ENCODE results near the gene ZNF710.

Gene ZNF710

DNA sequence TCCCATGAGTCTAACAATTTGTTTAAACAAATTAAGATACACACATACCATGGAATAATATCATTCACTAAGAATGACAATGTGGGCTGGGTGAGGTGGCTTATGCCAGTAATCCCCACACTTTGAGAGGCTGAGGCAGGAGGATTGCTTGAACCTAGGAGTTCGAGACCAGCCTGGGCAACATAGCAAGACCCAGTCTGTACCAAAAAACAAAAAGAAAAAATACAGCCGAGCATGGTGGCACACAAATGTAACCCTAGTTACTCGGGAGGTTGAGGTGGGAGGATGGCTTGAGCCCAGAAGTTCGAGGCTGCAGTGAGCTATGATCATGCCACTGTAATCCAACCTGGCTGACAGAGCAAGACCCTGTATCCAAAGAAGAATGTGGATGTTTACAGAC is 4.0 kb upstream of the ZNF710 start:
- no peak for DNase-seq

DNA sequence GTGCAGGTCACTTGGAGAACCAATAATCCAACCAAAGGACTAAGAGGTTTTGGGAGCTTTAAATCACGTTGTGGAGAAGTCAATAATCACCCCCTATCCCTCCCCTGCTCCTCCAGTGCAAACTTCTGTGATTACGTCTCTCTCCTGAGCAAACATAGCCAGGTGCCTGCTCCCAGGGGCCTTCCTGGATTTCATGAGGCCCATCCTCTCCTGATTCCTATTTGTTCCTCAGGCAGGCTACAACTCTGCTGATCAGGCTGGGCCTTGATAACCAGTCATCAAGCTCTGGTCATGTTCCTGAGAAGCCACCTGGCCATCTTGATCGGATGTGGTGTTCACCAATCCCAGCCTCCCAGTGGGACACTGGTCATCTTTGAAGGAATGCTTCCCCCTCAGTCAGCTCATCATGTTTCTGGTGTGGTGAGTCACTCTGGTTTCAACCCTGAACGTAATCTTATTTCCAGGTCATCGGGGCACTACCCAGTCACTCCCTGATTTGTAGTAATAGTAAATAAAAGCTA is 2.9 kb upstream of the ZNF710 start:
- DNase-seq, result no peak

DNA sequence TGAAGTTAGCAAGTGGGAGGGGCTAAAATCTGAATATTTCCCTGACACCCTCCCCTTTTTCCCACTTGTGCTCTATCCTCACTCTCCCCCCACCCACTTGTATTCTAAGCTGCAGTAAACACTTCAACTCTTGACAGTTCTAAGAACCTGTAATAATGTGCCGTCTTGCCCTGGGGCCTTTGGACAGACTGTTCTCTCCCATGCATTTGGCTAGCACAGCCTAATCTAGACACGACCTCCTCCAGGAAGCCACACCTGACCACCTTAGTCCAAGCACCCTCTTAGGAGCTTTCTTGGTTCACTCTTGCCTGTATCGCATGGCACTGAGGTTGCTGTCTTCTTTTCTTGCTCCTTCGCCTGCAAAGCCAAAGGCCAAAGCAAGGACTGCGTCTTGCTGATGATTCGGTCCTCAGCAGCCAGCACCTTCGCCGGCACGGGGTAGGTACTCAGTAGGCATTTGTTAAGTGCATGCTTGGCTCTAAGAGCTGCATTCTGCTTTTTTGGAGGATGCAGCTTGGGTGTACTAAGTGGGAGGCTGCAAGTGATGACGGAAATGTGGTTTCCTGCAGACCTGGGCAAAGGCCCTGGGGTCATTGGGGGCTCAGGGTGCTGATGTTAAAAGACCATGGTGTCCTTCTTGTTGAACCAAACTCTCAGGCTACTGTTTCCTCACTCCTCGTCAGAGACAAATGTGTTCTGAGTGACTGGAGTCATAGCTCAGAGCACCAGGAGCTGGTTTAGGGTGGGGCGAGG is 2.0 kb upstream of the ZNF710 start:
- DNase-seq, result no peak

DNA sequence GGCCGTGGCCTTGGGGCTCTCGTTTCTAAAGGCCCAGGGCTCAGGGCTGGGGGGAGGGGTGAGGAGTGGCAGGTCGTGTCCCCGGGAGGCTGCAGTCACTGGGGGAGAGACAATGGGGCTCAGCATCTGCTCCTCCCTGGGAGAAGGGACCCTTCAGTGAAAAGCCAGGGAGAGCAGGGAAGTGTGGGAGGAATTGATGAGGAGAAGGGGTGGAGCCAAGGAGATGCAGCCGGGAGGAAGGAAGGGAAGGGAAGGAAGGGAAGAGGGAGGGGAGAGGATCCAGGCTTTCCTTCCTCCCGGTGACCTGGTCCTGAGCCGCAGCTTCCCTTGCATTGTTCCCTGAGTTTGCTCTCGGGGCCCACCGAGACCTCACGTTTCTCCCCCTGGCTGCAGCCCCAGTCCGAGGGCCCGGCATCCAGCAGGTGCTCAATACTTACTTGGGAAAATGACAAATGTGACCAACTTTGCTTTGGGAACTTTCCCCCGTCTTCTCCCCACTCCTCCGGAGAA is 1.4 kb upstream of the ZNF710 start:
- DNase-seq, result no peak

DNA sequence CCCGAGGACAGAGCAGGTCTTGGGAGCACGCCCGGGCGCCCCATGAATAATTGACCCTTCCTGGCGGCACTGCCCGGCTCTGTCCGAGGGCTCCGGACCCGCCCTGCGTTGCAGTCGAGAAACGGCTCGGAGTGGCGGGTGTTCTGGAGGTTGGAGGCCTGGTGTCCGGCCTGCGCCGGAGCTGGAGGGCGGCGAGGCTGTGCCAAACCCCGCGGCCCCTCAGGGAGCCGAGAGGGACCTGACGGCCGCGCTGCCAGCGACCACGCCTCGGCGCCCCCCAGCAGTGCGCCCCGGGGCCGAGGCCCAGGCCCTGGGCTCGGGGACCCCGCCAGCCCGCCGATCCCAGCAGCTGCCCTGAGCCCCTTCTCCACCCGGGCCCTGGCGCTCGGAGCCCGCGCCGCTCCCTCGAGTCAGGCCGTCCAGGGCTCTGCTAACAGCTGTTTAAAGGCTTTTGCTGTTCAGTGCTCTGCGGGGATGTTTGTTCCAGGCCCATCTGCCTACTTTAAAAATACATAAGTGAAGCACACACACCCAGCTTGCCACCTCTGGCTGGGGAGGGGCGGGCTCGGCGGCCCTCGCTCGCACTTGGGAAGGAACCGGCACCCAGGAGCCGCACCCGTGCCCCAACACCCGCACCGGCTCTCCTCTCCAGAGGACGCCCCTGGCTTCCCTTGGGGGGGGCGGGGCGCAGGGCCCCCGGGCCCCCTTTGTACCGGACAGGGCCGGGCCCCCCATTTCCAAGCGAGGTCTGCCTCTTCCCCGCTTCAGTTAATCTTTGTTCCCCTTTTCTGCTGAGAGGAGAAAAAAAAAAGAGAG is 730 bp upstream of the ZNF710 start:
- no peak for DNase-seq

DNA sequence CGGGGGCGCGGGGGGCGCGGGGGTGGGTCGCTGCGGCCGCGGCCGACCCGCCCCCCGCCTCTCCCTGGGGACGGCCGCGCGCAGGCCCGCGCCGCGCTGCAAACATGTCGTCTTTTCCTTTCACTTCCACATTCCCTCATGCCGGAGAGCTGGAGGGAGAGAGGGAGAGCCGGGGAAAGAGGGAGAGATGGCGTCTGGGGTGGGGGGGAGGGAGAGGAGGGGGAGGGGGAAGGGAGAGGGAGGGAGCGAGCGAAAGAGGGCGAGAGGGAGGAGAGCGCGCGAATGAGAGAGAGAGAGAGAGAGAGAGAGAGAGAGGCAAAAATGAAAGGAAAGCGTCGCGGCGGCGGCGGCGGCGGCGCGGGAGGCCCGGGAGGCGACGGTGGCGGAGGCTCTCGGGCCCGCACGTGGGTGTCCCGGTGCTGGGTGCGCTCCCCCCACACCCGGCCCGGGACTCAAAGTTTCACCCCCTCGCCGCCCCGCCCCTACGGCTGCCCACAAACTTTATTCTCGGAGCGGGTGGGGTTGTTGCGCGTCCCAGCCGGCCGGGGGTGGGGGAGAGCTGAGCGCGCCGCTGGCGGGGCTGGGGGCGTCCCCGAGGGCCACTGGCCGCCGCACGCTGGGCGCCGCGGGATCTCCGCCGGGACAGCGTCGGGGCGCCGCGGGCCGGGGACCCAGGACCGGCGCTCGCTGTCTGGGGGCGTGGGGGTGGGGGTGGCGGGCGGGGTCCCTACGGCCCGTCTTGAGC is 731 bp downstream of the ZNF710 start:
- DNase-seq, result no peak

DNA sequence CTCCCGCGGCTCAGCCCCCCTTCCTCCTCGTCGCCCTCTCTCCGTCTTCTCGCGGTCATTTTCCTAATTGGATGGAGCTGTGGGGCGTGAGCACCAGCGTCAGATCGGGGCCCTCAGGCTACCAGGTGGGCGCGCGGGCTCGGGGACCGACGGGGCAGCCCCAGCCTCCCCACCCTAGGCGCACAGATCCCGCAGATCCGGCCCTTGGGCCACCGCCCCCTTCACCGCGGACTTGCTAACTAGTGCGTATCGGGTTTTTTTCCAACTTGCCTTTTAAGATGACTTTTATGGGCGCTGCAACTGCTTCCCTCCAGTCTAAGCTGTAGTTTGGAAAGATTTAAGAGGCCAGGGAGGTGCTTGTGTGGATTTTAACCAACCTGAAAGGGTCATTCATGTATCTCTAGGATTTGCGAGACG is 1.3 kb downstream of the ZNF710 start:
- DNase-seq, result no peak

DNA sequence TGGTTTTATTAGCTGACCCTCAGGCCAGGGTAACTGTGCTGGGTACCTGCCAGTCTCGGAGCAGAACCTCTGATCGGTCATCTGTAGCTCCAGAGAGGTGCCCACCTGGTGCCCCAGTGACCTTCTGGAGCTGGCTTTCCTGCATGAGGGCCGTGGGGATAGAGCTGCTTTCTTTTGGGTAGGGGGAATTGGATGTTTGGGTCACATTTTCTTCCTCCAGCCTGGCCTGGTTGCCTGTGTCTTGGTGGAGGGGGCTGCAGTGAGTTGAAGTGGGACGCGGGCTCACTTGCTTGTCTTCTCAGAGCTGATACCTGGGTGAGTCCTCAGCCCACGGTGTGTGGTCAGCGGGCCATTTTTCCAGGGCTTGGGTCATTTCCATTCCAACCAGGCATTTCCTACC is 2.6 kb downstream of the ZNF710 start:
- DNase-seq, result no peak

DNA sequence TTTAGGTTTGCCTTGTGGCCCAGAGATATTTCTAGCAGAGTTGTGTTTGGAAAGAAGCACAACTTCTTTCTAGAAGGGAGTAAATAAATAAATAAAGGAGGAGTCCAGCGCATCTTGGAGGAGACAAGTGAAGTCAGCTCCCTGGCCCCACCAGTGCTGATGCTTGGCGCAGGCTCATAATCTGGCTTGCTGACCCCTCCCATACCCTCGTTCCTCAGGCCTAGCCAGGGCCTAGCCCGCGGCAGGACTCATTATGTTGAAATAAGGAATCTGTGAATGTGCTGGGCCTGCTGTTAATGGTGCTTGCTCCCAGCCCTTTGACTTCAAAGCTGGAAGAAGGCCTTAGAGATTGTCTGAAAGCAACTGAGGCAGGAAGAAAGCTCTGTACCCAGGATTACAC is 3.1 kb downstream of the ZNF710 start:
- DNase-seq, result no peak

DNA sequence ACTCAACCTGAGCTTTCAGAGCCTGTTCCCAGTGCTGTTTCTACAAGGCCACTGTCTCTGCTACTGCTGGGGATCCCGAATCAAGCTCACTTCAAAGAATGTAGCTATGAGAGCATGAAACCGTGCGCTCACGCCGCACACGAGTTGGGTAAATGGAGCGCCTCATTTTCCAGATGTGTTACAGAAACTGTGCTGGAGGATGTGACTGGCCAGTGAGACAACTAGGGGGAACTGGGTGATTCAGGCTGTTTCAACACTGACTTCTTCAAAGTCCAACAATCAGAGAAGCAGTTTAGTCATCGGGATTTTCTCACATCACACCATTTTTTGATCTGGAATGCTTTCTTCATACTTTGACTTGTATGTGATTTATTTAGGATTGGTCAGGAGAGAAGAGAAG is 3.5 kb downstream of the ZNF710 start:
- no peak for DNase-seq

DNA sequence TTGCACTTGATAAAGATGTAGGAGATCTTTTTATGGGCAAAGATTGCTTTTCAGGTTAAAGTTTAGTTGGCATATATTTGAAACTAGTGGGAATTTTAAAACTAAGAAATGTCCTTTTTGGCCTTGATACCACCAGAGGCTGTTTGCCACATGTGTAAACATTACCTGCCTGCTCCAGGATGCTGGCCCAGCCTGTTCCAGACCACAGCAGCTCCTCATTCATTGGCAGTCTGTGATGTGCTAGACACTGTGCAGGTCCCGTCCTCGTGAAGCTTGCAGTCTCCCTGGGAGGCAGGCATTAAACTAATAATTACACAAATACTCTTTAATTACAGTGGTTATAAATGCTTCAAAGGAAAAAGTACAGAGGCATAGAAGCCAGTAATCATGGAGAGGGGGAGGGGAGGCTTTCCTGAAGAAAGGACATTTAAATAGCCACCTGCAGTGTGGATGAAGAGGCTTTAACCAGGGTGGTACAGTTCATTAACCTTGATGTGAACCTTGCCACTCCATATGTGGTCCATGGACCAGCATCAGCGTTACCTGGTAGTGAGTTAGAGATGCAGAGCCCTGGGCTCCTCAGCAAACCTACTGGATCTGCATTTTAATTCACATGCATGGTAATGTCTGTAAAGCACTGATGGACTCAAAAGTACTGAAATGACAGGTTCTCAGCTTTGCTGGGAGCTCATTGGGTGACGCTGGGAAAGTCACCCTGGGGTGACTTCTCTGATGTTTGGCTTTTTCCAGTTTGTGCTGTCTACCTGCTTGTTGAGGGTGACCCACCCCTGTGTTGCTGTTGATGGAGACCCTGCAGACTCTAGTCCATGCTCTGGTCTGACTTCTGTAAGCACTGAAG is 5.3 kb downstream of the ZNF710 start:
- no peak for DNase-seq

DNA sequence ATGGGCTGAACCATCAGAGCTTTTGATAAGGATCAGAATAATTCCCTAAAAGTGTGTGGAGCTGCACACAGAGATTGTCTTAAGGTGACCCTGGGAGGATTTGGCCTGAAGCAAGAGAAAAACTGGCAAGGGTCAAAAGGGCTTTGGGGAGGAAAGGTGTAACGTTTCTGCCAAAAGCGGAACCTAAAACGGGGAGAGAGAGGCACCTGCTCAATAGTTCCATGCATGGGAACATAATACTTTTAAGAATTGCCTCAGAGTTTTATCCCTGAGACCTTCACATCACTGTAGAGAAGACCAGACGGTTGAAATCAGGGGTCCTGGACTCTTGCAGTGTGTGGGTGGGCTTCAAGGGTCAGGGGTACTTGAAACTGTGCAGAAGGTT is 5.9 kb downstream of the ZNF710 start:
- DNase-seq, result no peak

DNA sequence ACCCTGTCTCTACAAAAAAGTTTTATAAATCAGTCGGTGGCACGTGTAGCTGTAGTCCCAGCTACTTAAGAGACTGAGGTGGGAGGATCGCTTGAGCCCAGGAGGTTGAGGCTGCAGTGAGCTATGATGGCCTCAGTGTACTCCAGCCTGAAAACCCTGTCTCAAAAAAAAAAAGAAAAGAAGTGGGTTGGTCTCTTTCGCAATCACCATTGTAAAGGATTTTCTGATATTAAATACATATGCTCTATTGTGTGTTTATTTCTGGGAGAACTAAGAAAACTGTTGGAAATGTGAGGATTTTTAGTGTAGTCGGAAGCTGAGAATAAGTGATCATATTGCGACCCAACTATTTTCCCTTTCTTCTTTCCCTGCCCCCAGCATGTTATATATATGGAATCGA is 7.5 kb downstream of the ZNF710 start:
- no peak for DNase-seq

DNA sequence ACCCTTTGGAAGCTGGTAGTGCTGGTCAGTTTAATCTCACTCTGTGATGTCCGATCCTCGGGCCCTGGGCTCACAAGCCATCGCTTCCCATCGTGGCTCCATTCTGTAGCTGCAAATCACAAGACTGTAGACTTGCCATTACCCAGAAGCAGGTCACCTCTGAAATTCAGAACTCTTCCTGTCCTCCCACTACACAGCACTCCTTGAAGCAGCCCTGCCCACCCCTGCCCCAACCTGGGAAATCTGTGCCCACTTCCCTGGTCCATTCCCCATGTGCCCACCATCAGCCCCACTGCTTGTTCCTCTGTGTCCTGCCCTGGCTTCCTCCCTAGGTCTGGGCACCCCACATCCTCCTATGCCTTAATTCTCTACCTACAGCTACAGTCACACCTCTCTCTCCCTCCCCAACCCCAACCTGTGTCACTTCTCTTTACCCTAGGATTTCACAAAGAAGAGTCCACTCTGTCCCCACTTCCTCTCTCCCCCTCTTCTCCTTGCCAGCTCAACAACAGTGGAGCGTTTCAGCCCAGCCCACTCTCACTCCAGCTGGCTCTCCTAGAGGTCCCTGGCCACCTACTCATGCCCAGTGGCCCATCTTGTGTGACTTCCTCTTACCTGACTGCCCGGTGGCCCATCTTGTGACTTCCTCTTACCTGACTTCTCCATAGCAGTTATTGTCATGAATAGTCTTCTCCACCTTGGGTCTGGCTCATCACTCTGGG is 8.3 kb downstream of the ZNF710 start:
- DNase-seq, result no peak

DNA sequence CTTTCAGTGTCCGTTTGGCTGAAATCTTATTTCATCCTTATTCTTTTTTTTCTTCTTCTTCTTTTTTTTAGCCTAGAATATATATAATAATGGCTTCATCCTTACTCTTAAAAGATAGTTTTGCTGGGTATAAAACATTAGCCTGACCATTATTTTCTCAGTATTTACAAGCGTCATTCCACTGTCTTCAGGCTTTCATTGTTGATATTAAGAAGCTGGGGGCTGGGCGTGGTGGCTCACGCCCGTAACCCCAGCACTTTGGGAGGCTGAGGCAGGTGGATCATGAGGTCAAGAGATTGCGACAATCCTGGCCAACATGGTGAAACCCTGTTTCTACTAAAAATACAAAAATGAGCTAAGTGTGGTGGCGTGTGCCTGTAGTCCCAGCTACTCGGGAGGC is 10.6 kb downstream of the ZNF710 start:
- DNase-seq, result no peak

DNA sequence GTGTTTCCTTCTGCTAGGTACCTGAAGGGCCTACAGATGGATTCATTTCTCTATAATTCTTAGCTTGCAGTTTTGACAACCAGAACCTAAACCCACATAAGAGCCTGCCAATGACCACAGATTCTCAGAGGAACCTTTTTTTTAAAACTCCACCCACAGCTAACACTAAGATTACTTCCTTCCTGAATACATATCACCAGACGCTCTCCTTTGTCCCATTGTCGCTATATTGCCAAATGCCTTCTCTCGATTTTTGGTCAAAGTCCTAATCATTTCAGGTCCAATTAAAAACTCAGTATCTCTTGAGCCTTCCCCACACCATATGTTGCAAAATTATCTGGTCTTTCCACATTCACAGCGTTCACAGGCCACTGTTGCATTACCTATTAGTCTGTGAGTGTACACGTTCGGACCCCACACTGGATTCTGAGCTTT is 12.4 kb downstream of the ZNF710 start:
- no peak for DNase-seq

DNA sequence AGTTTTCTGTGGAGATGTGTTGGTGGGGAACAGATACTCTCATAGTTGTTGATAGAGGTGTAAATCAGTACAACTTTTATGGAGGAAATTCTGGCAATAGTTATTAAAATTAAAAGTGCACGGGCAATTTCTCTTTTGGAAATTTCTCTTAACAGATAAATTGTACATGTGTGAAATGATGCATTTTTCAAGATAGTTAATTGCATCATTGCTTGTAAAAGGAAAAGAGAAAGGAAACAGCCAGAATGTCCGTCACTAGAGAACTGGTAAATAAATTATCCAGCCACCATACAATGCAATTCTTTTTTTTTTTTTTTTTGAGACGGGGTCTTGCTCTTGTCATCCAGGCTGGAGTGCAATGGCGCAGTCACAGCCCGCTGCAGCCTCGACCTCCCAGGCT is 14.2 kb downstream of the ZNF710 start:
- DNase-seq, result no peak

DNA sequence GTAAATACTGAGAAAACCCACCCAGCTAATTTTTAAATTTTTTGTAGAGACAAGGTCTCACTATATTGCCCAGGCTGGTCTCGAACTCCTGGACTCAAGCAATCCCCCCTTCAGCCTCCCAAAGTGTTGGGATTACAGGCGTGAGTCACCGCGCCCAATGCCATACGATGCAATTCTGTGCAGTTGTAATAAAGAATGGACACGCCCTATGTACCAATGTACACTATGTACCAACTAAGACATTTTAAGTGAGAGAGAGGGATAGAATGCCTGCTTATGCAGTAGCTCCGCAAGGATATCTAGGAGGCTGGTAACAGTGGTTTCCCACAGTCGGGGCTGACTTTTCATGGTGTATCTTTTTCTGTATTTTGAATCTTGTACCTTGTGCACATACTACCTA is 14.6 kb downstream of the ZNF710 start:
- DNase-seq, result no peak

DNA sequence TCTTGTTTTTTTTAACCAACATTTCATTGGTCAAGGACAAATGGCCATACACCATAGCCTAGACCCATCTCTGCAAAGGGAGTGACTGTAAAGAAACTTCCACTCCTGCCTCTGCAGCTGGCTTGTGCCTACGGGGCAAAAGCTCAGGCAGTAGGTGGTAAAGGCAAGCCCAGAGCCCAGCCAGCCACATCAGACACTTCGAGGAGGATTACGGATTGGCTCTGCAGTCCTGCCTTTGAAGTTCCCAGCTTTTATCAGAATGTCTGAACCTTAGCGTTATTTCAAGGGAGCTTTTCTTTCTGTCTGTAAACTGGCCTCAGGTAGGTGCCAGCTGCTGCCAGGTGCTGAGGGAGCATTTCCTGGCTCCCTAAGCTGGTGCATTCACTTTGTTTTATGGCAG is 15.6 kb downstream of the ZNF710 start:
- DNase-seq, result no peak

DNA sequence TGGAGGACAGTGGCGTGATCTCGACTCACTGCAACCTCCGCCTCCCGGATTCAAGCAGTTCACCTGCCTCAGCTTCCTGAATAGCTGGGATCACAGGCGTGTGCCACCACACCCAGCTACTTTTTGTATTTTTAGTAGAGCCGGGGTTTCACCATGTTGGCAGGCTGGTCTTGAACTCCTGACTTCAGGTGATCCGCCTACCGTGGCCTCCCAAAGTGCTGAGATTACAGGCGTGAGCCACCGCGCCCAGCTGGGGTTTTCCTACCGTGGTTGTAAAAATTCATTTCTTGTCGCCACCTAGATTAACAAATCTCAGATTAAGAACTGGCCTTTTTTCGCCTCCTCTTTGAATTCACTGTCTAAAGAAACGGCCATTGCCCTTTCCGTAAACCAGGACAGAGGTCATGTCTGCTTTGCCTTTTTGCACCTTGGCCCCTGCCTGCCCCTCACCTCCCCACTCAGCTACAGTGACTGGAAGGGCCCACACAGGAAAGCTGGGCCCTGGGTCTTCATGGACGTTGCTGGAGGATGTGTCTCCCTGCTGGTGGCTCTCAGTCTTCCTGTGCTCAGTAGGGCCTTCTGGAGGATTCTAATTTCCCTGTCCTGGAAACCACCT is 17.2 kb downstream of the ZNF710 start:
- DNase-seq, result no peak

DNA sequence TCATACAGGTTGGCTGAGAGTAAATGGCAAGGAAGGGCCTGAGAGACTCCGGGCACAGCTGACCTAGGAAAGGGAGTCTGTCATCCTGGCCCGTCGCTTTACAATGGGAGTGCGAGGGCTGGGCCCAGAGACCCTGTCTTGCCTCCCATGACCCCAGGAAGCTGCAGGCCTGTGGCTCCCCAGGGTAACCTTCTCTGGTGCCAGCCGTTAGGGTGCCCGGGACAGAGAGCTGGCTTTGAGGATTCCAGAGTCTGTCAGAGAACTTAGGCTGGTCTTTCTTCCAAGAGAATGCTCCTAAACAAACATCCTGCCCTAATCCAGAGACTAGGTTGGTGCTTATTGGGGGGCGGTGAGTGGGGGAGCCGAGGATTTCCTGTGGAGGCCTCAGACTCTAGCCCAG is 18.5 kb downstream of the ZNF710 start:
- DNase-seq, result no peak
